MM.1S (cell line): ENCODE measurements around the gene CHN2.

ENCODE experiments used
- DNase-seq: peaks from one replicate; pipeline ENCODE4 v3.0.0-alpha.2; 2015
- H2AFZ ChIP-seq: fragments of 300-600 bp; sonication (generic); 2 replicates; pipeline ENCODE4 v1.6.0; 2016; ENCODE audit warnings: antibody characterized with exemption, low read length
- H3F3A ChIP-seq: fragments of 300-600 bp; sonication (generic); 2 replicates; pipeline ENCODE4 v1.6.1; 2016; ENCODE audit warnings: mild to moderate bottlenecking, antibody characterized with exemption, low read length, moderate library complexity, mixed read lengths; ENCODE audit not compliant: insufficient read depth
- H3K27ac ChIP-seq: fragments of 300-600 bp; sonication (generic); 2 replicates; pipeline ENCODE4 v1.5.1; 2016; ENCODE audit warnings: mild to moderate bottlenecking, low read length
- H3K27me3 ChIP-seq: fragments of 300-600 bp; sonication (generic); replicated peaks from 2 replicates; pipeline ENCODE4 v1.6.0; 2016; ENCODE audit warnings: low read length; ENCODE audit not compliant: insufficient read depth
- H3K36me3 ChIP-seq: fragments of 300-600 bp; sonication (generic); replicated peaks from 2 replicates; pipeline ENCODE4 v1.6.1; 2016; ENCODE audit warnings: mild to moderate bottlenecking, low read length, mixed read lengths; ENCODE audit not compliant: insufficient read depth
- H3K4me1 ChIP-seq: fragments of 300-600 bp; sonication (generic); 2 replicates; pipeline ENCODE4 v1.6.1; 2016; ENCODE audit warnings: low read length, mixed read lengths
- H3K4me2 ChIP-seq: fragments of 300-600 bp; sonication (generic); 2 replicates; pipeline ENCODE4 v1.6.0; 2016; ENCODE audit warnings: low read depth, low read length
- H3K4me3 ChIP-seq: fragments of 300-600 bp; sonication (generic); 2 replicates; pipeline ENCODE4 v1.5.1; 2016; ENCODE audit warnings: low read length, mixed read lengths
- H3K79me2 ChIP-seq: fragments of 300-600 bp; sonication (generic); 2 replicates; pipeline ENCODE4 v1.6.1; 2016; ENCODE audit warnings: mixed run types, low read length, mixed read lengths
- H3K9ac ChIP-seq: fragments of 300-600 bp; sonication (generic); 2 replicates; pipeline ENCODE4 v1.6.1; 2016; ENCODE audit warnings: low read length, mixed read lengths
- H3K9me2 ChIP-seq: fragments of 300-600 bp; sonication (generic); replicated peaks from 2 replicates; pipeline ENCODE4 v1.6.1; 2016; ENCODE audit warnings: mild to moderate bottlenecking, low read length, mixed read lengths; ENCODE audit not compliant: insufficient read depth
- H3K9me3 ChIP-seq: fragments of 300-600 bp; sonication (generic); replicated peaks from 2 replicates; pipeline ENCODE4 v1.6.1; 2016; ENCODE audit warnings: mild to moderate bottlenecking, low read length, mixed read lengths; ENCODE audit not compliant: insufficient read depth
- H4K20me1 ChIP-seq: fragments of 300-600 bp; sonication (generic); 2 replicates; pipeline ENCODE4 v1.6.1; 2016; ENCODE audit warnings: mild to moderate bottlenecking, low read length, moderate library complexity, mixed read lengths; ENCODE audit not compliant: insufficient read depth
- EZH2 ChIP-seq: fragments of 300-600 bp; sonication (generic); optimal IDR thresholded peaks from 2 replicates; pipeline ENCODE3; 2017; ENCODE audit warnings: low read depth, mild to moderate bottlenecking, antibody characterized with exemption, low read length, mixed read lengths
- EZH2phosphoT487 ChIP-seq: fragments of 300-600 bp; sonication (generic); IDR thresholded peaks from 2 replicates; pipeline ENCODE4 v1.6.1; 2018; ENCODE audit warnings: antibody characterized with exemption, low read length
- TF ChIP-seq, protein P1 (sequence below): fragments of 300-600 bp; sonication (generic); IDR thresholded peaks from 2 replicates; pipeline ENCODE4 v1.5.1; 2016; ENCODE audit warnings: antibody characterized with exemption, low read length, mixed read lengths

CHN2 gene

GRCh38 chr7:29396563-29396962 is 202.0 kb downstream of the CHN2 start:
- H3K4me1 ChIP-seq = peaks cover 11% of the 10 kb centered on the region
- no peaks in the 10 kb centered on the region for H4K20me1 ChIP-seq

DNA sequence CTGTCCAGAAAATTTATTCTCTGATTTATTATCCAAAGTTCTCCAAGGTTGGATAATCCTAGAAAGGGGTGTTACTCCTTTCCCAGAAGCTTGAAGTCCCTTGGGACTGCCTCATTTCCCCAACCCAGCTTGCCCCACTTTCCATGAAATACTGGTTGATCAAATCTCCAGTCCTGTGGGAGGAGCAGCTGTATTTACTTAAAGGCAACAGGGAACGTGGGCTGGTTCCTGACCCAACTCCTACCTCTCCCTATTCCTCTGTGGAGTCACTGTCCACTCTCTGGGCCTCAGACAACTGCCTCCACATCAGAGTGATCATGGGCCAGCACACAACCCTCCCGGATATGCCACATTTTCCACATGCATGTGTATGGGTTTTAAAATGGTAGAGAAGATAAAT is 202.8 kb downstream of the CHN2 start:
- TF ChIP-seq EZH2 (no peak), EZH2phosphoT487 (no peak)
- DNase-seq = no peak
- Histone ChIP-seq H3K9me2 (no peaks in the 10 kb centered on the region), H4K20me1 (no peaks in the 10 kb centered on the region), H3K79me2 (no peaks in the 10 kb centered on the region), H3K9ac (no peak overlapping the region), H3F3A (no peaks in the 10 kb centered on the region), H3K36me3 (no peaks in the 10 kb centered on the region), H3K27me3 (no peaks in the 10 kb centered on the region), H3K27ac (no peak overlapping the region), H3K9me3 (no peaks in the 10 kb centered on the region), H3K4me2 (no peak overlapping the region), H2AFZ (no peak overlapping the region), H3K4me3 (no peak overlapping the region), H3K4me1 (peaks cover 11% of the 10 kb centered on the region)

More at GRCh38 chr7:29396563-29396962, 202.0 kb downstream of the CHN2 start:
- Histone ChIP-seq H3F3A (no peaks in the 10 kb centered on the region), H3K4me2 (no peak overlapping the region), H2AFZ (no peak overlapping the region), H3K27ac (no peak overlapping the region), H3K9me3 (no peaks in the 10 kb centered on the region), H3K9me2 (no peaks in the 10 kb centered on the region), H3K79me2 (no peaks in the 10 kb centered on the region), H3K4me3 (no peak overlapping the region), H3K27me3 (no peaks in the 10 kb centered on the region), H3K36me3 (no peaks in the 10 kb centered on the region), H3K9ac (no peak overlapping the region)
- TF ChIP-seq EZH2 (no peak), EZH2phosphoT487 (no peak)
- TF ChIP-seq, protein P1, sequence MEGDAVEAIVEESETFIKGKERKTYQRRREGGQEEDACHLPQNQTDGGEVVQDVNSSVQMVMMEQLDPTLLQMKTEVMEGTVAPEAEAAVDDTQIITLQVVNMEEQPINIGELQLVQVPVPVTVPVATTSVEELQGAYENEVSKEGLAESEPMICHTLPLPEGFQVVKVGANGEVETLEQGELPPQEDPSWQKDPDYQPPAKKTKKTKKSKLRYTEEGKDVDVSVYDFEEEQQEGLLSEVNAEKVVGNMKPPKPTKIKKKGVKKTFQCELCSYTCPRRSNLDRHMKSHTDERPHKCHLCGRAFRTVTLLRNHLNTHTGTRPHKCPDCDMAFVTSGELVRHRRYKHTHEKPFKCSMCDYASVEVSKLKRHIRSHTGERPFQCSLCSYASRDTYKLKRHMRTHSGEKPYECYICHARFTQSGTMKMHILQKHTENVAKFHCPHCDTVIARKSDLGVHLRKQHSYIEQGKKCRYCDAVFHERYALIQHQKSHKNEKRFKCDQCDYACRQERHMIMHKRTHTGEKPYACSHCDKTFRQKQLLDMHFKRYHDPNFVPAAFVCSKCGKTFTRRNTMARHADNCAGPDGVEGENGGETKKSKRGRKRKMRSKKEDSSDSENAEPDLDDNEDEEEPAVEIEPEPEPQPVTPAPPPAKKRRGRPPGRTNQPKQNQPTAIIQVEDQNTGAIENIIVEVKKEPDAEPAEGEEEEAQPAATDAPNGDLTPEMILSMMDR = no peak
- no peak for DNase-seq

GRCh38 chr7:29398011-29398410 is 203.4 kb downstream of the CHN2 start:
- H3K9ac ChIP-seq = no peak overlapping the region
- no peaks in the 10 kb centered on the region for H3K36me3 ChIP-seq
- TF ChIP-seq, protein P1 = no peak
- TF ChIP-seq EZH2phosphoT487 = no peak
- no peak for TF ChIP-seq EZH2
- no peak overlapping the region for H2AFZ ChIP-seq
- H3K4me1 ChIP-seq = peaks cover 11% of the 10 kb centered on the region
- peak; percentile 63 for DNase-seq
- no peak overlapping the region for H3K27ac ChIP-seq
- no peaks in the 10 kb centered on the region for H3K79me2 ChIP-seq
- H4K20me1 ChIP-seq = no peaks in the 10 kb centered on the region
- H3K9me2 ChIP-seq = no peaks in the 10 kb centered on the region
- H3K4me3 ChIP-seq = no peak overlapping the region
- H3K4me2 ChIP-seq = peak overlapping the region; percentile 8; the same call in 1 of the 2 replicates
- no peaks in the 10 kb centered on the region for H3F3A ChIP-seq
- H3K9me3 ChIP-seq = no peaks in the 10 kb centered on the region
- no peaks in the 10 kb centered on the region for H3K27me3 ChIP-seq

- no peaks in the 10 kb centered on the region for H3K9me3 ChIP-seq
- no peak for DNase-seq
Measured at GRCh38 chr7:29400437-29400836, 205.9 kb downstream of the CHN2 start.

More at GRCh38 chr7:29400437-29400836, 205.9 kb downstream of the CHN2 start:
- H3K27ac ChIP-seq = no peak overlapping the region
- no peaks in the 10 kb centered on the region for H4K20me1 ChIP-seq
- no peaks in the 10 kb centered on the region for H3K27me3 ChIP-seq
- TF ChIP-seq, protein P1 = no peak
- TF ChIP-seq EZH2 (no peak), EZH2phosphoT487 (no peak)
- no peaks in the 10 kb centered on the region for H3K36me3 ChIP-seq
- H3K4me3 ChIP-seq = no peak overlapping the region
- no peaks in the 10 kb centered on the region for H3K9me2 ChIP-seq
- H3K4me2 ChIP-seq = no peak overlapping the region
- H3K4me1 ChIP-seq = peaks cover 11% of the 10 kb centered on the region
- no peak overlapping the region for H2AFZ ChIP-seq
- no peaks in the 10 kb centered on the region for H3F3A ChIP-seq
- H3K79me2 ChIP-seq = no peaks in the 10 kb centered on the region
- H3K9ac ChIP-seq = no peak overlapping the region
